Upper lobe of left lung (tissue), 6 donors: ENCODE data around the gene MYO15B. TPM values are rescaled to one million over a fixed set of nuclear protein-coding genes. Genes with fewer than 3 reads are reported as not detected.

Source experiments
- ATAC-seq, 2 donors: fragments of 200-7000 bp; cut with Tn5 transposase; one replicate each; pipeline ENCODE4 v1.9.1; 2022; ENCODE audit warnings: mild to moderate bottlenecking in 2 of 2, moderate library complexity in 2 of 2; ENCODE audit not compliant: low FRiP score in 2 of 2
- DNase-seq, 2 donors: peaks; one replicate each; pipeline ENCODE4 v3.0.0-alpha.2; 2019 to 2020
- H3K27ac ChIP-seq, 4 donors: fragments of 200-600 bp; sonication (generic); one replicate each; pipeline ENCODE4 v1.5.1; 2016 to 2019
- H3K27me3 ChIP-seq, 4 donors: fragments of 200-600 bp; sonication (generic); one replicate each; pipeline ENCODE4 v1.5.1; 2017 to 2019
- H3K36me3 ChIP-seq, 4 donors: fragments of 200-600 bp; sonication (generic); one replicate each; pipeline ENCODE4 v1.5.1; 2016 to 2019
- H3K4me1 ChIP-seq, 4 donors: fragments of 200-600 bp; sonication (generic); one replicate each; pipeline ENCODE4 v1.5.1; 2018 to 2019
- H3K4me3 ChIP-seq, 4 donors: fragments of 200-600 bp; sonication (generic); one replicate each; pipeline ENCODE4 v1.5.1; 2017 to 2019; ENCODE audit warnings: mild to moderate bottlenecking in 2 of 4, moderate library complexity in 1 of 4
- H3K9me3 ChIP-seq, 4 donors: fragments of 200-600 bp; sonication (generic); one replicate each; pipeline ENCODE4 v1.5.1; 2018 to 2019
- CTCF ChIP-seq, 6 experiments: fragments of 450-650 bp in 4 of 6; fragments of 200-600 bp in 2 of 6; sonication (generic) in 2 of 6; IDR thresholded peaks; one replicate each; pipeline ENCODE4 v1.5.1; 2016 to 2019; ENCODE audit warnings: antibody characterized with exemption in 6 of 6
- EP300 ChIP-seq, 4 donors: sonication (generic); formaldehyde crosslinking; IDR thresholded peaks; one replicate each; pipeline ENCODE4 v1.5.1; 2017; ENCODE audit warnings: antibody characterized with exemption in 4 of 4, control low read depth in 2 of 4
- POLR2A ChIP-seq, 4 donors: fragments of 450-650 bp; IDR thresholded peaks; one replicate each; pipeline ENCODE4 v1.5.1; 2016 to 2017; ENCODE audit warnings: antibody characterized with exemption in 4 of 4, mild to moderate bottlenecking in 2 of 4
- POLR2AphosphoS5 ChIP-seq, 2 donors: sonication (generic); formaldehyde crosslinking; IDR thresholded peaks; one replicate each; pipeline ENCODE4 v1.5.1; 2017; ENCODE audit warnings: antibody characterized with exemption in 2 of 2
- WGBS, 2 donors: methylation state at CpG; one replicate each; pipeline ENCODE4 v1.1.5; 2017 to 2018; 5-methylcytosine and 5-hydroxymethylcytosine counted together
- total RNA-seq, 6 donors: library from RNA; depleted of rRNA in 4 of 6; stranded (reverse); fragments of >200 nt in 4 of 6; gene quantifications; one replicate each; pipeline versions ENCODE4 v1.1.0 to v1.2.1, GENCODE V29; 2016 to 2021
- donor health status: DM: no; HTN: no; CAD: no; lungs with moderate emphysema.
- donor health status: DM: no; HTN: yes; CAD: no; lungs with severe emphysema.

The MYO15B gene
- total RNA-seq, 6 donors from 2014 or later: 89.8 to 592 (median 183) TPM

GRCh38 chr17:75634754-75635609, 47.4 kb downstream of the MYO15B start:
- 77 to 85% methylated on average over 17 to 20 of the region's 20 CpGs for WGBS, 2 donors
- H3K36me3 ChIP-seq: peaks cover 0 to 13% (median 5%) of the 10 kb centered on the region in 4 donors
- peaks cover 22 to 44% (median 35%) of the 10 kb centered on the region in 4 donors for H3K4me1 ChIP-seq
- TF ChIP-seq EP300 (IDR thresholded peaks at IDR 0.05): no peak
- no peak for TF ChIP-seq CTCF (IDR thresholded peaks at IDR 0.05)
- TF ChIP-seq POLR2A (IDR thresholded peaks at IDR 0.05): no peak
- no peak for TF ChIP-seq POLR2AphosphoS5 (IDR thresholded peaks at IDR 0.05)
- peak overlapping the region; percentile 39 to 82 (median 75) for H3K27ac ChIP-seq
- ATAC-seq (no peak), DNase-seq (peak; percentile 35 to 59)
- H3K4me3 ChIP-seq: no peak overlapping the region
- no peaks in the 10 kb centered on the region for H3K9me3 ChIP-seq
- no peaks in the 10 kb centered on the region for H3K27me3 ChIP-seq

GRCh38 chr17:75635610-75636202, 48.1 kb downstream of the MYO15B start:
- TF ChIP-seq POLR2AphosphoS5 (IDR thresholded peaks at IDR 0.05): no peak
- no peak for TF ChIP-seq EP300 (IDR thresholded peaks at IDR 0.05)
- TF ChIP-seq POLR2A (IDR thresholded peaks at IDR 0.05): no peak
- TF ChIP-seq CTCF (IDR thresholded peaks at IDR 0.05): no peak
- no peak overlapping the region for H3K4me3 ChIP-seq
- H3K27ac ChIP-seq: peak overlapping the region; percentile 39 to 68 (median 60)
- WGBS, 2 donors: 33 to 45% methylated on average over 1 to 15 of the region's 16 CpGs
- no peak for ATAC-seq
- no peaks in the 10 kb centered on the region for H3K27me3 ChIP-seq
- H3K4me1 ChIP-seq: peaks cover 22 to 50% (median 38%) of the 10 kb centered on the region in 4 donors
- peak; percentile 60 to 79 for DNase-seq
- peaks cover 0 to 6% (median 3%) of the 10 kb centered on the region in 4 donors for H3K36me3 ChIP-seq
- no peaks in the 10 kb centered on the region for H3K9me3 ChIP-seq

DNA sequence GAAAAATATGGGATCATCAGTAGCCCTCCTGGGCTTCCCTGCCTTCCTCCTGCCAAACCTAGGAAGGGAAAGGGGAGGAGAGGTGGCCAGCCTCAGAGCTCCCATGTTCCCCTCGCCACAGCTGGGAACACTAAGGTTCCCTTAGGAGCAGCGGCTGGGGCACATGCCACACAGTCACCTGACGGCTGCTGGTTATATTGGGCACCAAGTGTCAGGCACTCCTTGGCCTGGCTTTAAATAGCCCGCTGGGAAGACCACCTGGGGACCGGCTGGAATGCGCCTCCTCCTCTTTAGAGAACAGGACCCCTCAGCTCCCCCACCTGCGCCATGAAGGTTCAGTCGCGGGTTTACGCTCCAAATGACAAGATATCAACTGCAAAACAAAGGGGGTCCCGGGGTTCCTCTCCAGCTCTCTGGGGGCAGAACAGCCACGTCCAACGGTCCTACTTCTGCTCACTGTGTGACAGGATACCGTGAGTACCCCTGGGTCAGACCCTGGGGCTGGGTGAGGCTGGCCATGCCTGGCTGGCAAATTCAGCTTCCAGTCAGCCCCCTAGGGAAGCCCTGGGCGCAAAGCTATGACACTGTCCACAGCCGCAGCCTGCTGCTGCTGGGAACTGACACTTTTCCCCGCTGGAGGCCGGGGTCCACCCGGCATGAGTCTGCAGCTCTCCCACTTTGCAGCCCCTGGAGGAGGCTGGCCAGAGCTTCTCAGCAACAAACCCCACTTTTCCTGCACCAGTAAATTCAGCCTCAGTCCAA, 49.0 kb downstream of the MYO15B start:
- TF ChIP-seq POLR2A (IDR thresholded peaks at IDR 0.05): no peak
- no peak for TF ChIP-seq CTCF (IDR thresholded peaks at IDR 0.05)
- no peak for TF ChIP-seq POLR2AphosphoS5 (IDR thresholded peaks at IDR 0.05)
- no peak for TF ChIP-seq EP300 (IDR thresholded peaks at IDR 0.05)
- H3K36me3 ChIP-seq: peaks cover 0 to 13% (median 0%) of the 10 kb centered on the region in 4 donors
- peak in 1 of 2 donors; percentile 45 for DNase-seq
- peaks cover 22 to 58% (median 38%) of the 10 kb centered on the region in 4 donors for H3K4me1 ChIP-seq
- no peak for ATAC-seq
- WGBS, 2 donors: 90 to 94% methylated on average over 12 to 19 of the region's 19 CpGs
- H3K9me3 ChIP-seq: no peaks in the 10 kb centered on the region
- no peak overlapping the region for H3K4me3 ChIP-seq
- H3K27me3 ChIP-seq: no peaks in the 10 kb centered on the region
- H3K27ac ChIP-seq: peak overlapping the region in 3 of 4 donors; percentile 57 to 68 (median 64)

GRCh38 chr17:75637143-75637538, 49.5 kb downstream of the MYO15B start:
- H3K4me1 ChIP-seq: peaks cover 25 to 64% (median 39%) of the 10 kb centered on the region in 4 donors
- H3K27me3 ChIP-seq: no peaks in the 10 kb centered on the region
- WGBS, 2 donors: 74 to 75% methylated on average over 13 of the region's 13 CpGs
- H3K4me3 ChIP-seq: no peak overlapping the region
- peak overlapping the region in 2 of 4 donors; percentile 64 to 68 for H3K27ac ChIP-seq
- H3K36me3 ChIP-seq: peaks cover 0 to 13% (median 0%) of the 10 kb centered on the region in 4 donors
- TF ChIP-seq POLR2AphosphoS5 (IDR thresholded peaks at IDR 0.05): no peak
- TF ChIP-seq CTCF (IDR thresholded peaks at IDR 0.05): no peak
- no peak for TF ChIP-seq EP300 (IDR thresholded peaks at IDR 0.05)
- no peak for TF ChIP-seq POLR2A (IDR thresholded peaks at IDR 0.05)
- ATAC-seq (no peak), DNase-seq (peak in 1 of 2 donors; percentile 60)
- H3K9me3 ChIP-seq: no peaks in the 10 kb centered on the region
